Stimulated activated CD4-positive, alpha-beta T cell treated with anti-CD3 and anti-CD28 coated beads, TNF-alpha, amount 100 ng/mL, for 1 hour (primary cell): ENCODE measurements around the gene PHACTR4.
A peak's percentile ranks its signal among the peaks of the same experiment; 100 is the strongest.
"Not testable (repeated sequence)": the region's sequence is repeated elsewhere in the genome, so short reads cannot be mapped to it uniquely, and the experiment has no call there.

Source experiments
- DNase-seq, 3 donors: peaks; one replicate each; pipeline ENCODE4 v3.0.0-alpha.2; 2020; ENCODE audit warnings: low read depth in 3 of 3, low spot score in 1 of 3

Gene PHACTR4

DNA sequence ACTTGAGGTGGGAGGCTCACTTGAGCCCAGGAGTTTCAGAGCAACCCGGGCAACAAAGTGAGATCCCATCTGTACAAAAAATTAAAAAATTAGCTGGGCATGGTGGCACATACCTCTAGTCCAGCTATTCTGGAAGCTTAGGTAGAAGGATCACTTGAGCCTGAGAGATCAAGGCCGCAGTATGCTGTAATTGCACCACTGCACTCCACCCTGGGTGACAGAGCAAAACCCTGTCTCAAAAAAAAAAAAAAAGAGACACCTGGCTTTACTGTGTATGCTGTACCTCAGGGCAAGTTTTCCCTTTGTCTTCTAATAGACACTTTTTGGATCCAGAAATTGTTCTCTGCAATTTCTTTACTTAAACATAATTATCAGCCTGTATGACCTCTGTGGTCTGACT is 113.2 kb downstream of the PHACTR4 start:
- DNase-seq: no peak

DNA sequence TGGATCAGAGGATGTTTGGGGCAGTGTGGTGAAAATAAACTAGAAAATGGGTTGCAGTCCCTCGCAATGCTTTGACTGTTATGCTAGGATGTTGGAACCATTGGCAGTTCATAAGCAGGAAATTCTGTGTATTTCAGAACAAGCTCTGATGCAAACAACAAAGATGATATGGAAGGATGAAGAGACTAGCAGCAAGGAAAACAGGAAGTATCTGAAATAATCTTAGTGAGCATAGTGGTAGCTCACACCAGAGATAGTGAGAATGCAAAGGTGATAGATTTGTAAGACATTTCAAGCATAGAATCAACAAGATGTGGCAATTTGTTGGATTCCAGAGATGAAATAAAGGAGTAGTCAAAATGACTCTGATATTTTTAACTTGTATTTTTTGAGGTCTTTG is 125.2 kb downstream of the PHACTR4 start:
- no peak for DNase-seq

DNA sequence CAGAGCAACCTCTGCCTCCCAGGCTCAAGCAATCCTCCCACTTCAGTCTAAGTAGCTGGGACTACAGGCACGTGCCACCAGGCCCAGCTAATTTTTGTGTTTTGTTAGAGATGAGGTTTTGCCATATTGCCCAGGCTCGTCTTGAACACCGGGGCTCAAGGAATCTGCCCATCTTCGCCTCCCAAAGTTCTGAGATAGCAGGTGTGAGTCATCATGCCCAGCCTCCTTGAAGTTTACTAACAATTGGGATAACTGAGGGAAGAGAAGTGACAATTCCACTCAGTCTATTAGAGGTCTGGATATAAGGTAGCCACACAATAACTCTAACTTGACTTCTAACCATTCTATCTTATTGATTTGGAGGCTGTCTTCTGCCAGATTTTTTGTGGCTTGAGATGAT is 130.0 kb downstream of the PHACTR4 start:
- no peak for DNase-seq

DNA sequence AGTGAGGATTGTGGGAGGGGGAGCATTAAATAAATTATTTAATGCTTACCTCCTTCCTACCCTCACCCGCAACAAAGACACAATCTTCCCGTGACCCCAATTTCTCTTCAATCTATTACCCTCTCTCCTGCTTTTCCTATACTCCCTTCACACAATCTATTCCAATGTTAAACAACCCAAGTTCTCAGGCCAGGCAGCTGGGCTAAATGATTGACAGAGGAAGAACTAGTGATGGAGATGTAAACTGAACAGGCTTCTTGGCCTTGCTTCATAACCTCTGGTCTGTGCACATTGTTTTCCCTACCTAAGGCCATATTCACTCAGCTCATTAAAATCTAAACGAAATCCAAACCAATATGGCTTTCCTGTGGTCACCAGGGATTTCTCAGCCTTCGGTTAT is 132.4 kb downstream of the PHACTR4 start:
- no peak for DNase-seq

- no peak for DNase-seq
Observed at GRCh38 chr1:28503117-28503516, 133.6 kb downstream of the PHACTR4 start.

GRCh38 chr1:28505406-28506187 is 136.1 kb downstream of the PHACTR4 start, which contains the start of gene RCC1:
Gene RCC1 (plus strand): TSS chr1:28506043. CDS start chr1:28529867, 23,824 bp downstream.
- peak; percentile 78 to 95 (median 89) for DNase-seq

GRCh38 chr1:28506907-28507246 is 137.3 kb downstream of the PHACTR4 start:
- DNase-seq: no peak

DNA sequence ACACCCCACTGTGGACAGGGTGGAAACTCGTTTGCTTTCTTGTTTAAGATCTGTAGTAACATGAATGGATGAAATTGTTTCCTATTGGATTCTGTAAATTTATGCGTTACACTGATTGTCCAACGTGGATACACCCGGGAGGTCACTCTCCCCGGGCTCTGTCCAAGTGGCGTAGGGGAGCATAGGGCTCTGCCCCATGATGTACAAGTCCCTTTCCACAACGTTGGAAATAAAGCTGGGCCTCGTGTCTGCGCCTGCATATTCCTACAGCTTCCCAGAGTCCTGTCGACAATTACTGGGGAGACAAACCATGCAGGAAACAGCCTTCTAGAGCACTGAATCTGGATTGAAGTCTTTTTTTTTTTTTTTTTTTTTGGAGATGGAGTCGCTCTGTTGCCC is 137.7 kb downstream of the PHACTR4 start:
- DNase-seq: peak in 1 of 3 donors; percentile 41

GRCh38 chr1:28507646-28508434 is 138.3 kb downstream of the PHACTR4 start:
- DNase-seq: peak in 1 of 3 donors; percentile 27

DNA sequence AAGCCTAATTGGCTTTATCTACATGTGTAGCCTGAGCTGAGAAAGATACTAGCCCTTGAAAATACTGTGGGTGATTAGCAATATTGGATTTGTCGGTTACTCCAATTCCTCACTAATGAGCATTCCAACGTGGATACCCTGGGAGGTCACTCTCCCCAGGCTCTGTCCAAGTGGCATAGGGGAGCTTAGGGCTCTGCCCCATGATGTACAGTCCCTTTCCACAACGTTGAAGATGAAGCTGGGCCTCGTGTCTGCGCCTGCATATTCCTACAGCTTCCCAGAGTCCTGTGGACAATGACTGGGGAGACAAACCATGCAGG is 138.9 kb downstream of the PHACTR4 start:
- DNase-seq: peak in 1 of 3 donors; percentile 34

DNA sequence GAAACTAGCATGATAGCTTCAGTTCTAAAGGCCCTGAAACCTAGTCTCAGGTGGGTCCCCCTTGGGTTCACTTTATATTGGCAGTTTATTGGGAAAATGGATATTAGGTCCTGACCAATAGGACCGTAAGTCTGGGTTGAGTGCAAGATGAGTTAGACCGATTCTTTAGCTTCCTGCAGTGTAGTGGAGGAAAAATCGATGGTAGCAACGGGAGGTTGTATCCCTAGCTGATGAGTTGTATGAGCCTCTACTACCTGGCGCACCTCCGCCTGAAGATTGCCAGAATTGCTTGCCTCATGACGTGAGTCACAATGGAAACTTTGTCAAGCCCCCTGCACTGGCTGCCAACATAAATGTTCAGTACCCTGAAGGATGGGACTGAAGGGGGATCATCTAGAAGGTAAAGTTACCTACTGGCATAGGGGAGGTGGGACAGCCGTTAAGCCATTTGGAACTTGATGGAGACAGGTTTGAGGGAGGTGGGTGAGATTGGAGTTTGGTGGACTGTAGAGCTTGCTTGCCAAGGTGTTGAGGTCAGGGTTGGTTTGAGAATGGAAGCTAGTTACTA is 140.2 kb downstream of the PHACTR4 start:
- peak in 1 of 3 donors; percentile 31 for DNase-seq

DNA sequence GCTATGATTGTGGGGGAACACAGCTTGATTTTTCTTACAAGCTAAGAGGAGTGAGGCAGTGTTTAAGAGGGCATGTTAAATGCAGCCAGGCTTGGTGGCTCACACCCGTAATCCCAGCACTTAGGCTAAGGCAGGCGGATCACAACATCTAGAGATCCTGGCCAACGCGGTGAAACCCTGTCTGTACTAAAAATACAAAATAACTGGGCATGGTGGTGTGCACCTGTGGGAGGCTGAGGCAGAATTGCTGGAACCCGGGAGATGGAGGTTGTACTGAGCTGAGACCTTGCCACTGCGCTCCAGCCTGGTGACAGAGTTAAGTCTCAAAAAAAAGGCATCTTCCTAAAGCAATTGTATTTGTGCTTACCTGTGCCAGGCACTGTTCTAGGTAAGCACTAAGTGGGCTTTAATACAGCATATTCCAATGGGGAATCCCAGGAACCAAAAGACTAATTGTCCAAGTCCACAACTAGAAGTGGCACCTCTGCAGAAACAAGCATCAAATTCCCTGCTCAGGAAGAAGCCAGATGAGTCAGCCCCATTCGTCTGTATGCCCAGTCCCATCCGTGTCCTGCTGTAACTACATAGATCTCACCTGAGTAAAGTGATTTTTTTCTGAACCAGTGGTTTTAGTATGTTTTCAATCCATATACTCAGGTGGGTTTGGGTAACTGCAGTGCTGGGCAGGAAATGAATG is 140.9 kb downstream of the PHACTR4 start:
- DNase-seq: peak in 1 of 3 donors; percentile 39

GRCh38 chr1:28510970-28511440 is 141.5 kb downstream of the PHACTR4 start:
- no peak for DNase-seq

DNA sequence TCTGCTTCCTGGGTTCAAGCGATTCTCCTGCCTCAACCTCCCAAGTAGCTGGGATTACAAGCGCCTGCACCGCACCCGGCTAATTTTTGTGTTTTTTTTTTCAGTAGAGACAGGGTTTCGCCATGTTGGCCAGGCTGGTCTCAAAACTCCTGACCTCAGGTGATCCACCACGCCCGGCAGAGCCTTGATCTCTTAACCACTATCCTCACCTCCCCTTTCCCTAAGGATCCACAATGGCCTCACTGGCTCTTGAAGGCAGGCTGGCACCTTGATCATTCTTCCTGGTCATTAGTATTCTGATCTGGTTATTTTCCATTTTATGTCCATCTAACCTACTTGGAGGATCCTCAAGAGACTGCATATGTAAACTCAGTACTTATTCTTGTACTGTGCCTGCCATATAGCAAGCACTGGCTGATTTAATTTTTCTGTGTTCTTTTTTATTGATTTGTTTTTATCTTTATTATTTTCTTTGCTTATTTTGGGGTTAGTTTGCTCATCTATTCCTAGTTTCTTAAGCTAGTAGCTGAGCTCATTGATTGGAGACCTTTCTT is 142.6 kb downstream of the PHACTR4 start:
- no peak for DNase-seq

DNA sequence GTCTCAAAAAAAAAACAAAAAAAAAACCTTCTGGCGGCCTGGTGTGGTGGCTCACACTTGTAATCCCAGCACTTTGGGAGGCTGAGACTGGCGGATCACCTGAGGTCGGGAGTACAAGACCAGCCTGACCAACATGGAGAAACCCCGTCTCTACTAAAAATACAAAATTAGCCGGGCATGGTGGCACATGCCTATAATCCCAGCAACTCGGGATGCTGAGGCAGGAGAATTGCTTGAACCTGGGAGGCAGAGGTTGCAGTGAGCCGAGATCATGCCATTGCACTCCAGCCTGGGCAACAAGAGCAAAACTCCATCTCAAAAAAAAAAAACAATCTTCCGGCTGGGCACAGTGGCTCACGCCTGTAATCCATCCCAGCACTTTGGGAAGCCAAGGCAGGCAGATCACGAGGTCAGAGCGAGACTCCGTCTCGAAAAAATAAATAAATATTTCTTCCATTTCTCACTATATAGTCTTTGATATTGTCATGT is 144.9 kb downstream of the PHACTR4 start:
- DNase-seq: not testable (repeated sequence)

DNA sequence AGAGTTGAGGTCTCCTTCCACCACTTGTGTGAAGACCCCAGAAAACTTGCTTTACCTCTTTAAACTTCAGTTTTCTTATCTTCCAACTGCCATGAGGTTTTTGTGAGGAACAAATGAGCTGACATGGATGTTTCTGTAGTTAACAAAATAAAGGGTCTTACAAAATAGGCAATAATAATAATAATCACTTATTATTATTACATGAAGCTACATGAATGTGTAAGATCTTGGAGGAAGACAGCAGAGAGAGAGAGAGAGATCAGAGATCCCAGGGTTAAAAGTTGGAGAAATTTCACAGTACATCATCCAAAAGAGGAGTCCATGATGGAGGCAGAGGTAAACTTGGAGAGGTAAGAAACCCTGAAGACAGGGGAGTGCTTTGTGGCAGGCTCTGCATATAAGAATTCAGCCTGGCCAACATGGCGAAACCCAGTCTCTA is 147.0 kb downstream of the PHACTR4 start:
- DNase-seq: no peak

DNA sequence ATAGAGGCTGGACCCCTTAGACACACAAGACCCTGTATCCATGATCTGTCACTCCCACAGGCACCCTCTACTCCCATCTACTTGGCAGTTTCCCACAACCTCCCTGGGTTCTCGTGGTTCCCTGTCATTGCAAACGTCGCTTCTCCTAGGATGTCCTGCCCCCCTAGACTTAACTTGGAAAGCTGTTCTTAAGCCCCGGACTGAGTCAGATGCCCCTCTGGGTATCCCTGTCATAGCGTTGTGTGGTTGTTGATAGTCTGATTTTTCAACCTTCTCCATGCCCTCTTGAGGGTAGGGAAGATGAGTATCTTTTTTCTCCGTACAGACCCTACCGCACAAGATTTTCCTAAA is 148.1 kb downstream of the PHACTR4 start:
- no peak for DNase-seq

DNA sequence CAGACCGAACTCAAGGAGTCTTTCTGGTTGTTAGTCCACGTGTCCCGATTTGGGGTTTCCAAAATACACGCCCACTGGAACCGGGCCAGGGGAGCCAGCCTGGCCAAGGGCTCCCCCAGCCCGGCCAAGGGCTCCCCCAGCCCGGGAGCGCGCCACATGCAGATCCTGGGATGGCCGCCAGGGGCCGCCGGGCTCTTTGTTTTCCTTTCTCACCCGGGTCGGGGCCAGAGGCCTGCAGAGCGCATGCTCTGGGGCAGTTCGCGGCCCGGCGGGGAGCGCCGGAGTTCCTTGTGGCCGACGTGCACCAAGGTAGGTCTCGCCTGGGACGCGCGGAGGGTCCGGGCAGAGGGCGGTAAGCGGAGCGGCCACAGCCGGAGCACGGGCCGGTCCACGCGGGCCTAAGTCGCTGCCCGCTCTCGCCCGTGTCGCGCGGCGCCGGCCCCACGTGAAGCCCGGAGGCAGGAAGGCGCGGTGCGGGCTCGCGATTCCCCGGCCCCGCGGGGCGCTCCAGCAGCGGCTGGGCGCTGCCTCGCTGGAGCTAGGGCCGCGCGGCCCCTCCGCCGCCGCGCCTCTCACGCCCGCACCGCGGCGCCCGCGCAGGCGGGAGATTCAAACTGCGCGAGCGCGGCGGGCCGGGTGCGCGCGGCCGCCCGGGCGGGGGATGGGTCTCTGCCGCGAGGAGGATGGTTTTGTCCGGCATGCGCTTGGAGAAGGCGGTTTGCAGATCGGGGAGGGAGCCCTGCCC is 148.6 kb downstream of the PHACTR4 start:
- DNase-seq: peak; percentile 69 to 93 (median 78)

DNA sequence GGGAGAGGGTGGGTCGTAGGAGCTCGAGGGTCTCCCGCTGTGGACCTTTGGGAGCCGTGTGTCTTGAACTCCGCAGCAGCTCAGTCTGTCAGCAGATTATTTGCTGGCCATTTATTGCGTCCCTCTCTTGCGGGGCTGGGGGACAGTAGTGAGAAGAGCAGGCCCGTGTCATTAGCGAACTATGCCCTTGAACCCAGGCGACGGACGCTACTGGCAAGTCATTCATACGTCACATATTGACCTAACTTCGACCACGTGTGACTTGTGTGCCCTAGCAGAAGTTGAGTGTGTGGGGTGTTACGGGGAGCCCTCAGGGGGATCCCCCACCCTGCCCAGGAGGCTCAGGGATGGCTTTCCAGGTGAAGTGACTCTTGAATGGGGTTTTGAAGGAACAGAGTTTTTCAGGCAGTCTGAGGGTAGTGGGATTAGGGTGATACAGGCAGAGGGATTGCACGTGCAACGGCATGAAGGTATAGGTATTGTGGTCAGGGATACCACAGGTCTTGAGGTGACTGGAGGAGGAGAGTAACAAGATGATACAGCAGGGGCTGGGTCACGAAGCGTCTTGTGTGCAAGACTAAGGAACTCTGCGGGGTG is 149.3 kb downstream of the PHACTR4 start:
- DNase-seq: no peak
